Measurements from ENCODE around the gene R3HDM4.

Gene R3HDM4

GRCh38 chr19:876780-877314, 36.2 kb downstream of the R3HDM4 start:
- no peak for DNase-seq (ENCODE audit: low read depth)
- TF ChIP-seq CTCF (conservative IDR thresholded peaks at IDR 0.05; ENCODE audit: low read length) = no peak
- no peak overlapping the region for H3K4me3 ChIP-seq (ENCODE audit: low read length)

GRCh38 chr19:876089-876488, 36.9 kb downstream of the R3HDM4 start:
- DNase-seq (ENCODE audit: low read depth) = no peak
- TF ChIP-seq CTCF (conservative IDR thresholded peaks at IDR 0.05; ENCODE audit: low read length) = no peak
- H3K4me3 ChIP-seq (ENCODE audit: low read length) = no peak overlapping the region

- no peak for TF ChIP-seq CTCF (conservative IDR thresholded peaks at IDR 0.05; ENCODE audit: low read length)
- no peak for DNase-seq (ENCODE audit: low read depth)
- H3K4me3 ChIP-seq (ENCODE audit: low read length) = no peak overlapping the region
These were observed 37.6 kb downstream of the R3HDM4 start for GRCh38 chr19:875265-875879.

GRCh38 chr19:873561-874041, 39.4 kb downstream of the R3HDM4 start:
- no peak for DNase-seq (ENCODE audit: low read depth)
- no peak for TF ChIP-seq CTCF (conservative IDR thresholded peaks at IDR 0.05; ENCODE audit: low read length)
- no peak overlapping the region for H3K4me3 ChIP-seq (ENCODE audit: low read length)

GRCh38 chr19:873084-873483, 39.9 kb downstream of the R3HDM4 start:
- peak; percentile 72 for DNase-seq (ENCODE audit: low read depth)
- no peak for TF ChIP-seq CTCF (conservative IDR thresholded peaks at IDR 0.05; ENCODE audit: low read length)
- no peak overlapping the region for H3K4me3 ChIP-seq (ENCODE audit: low read length)

- no peak overlapping the region for H3K4me3 ChIP-seq (ENCODE audit: low read length)
- peak; percentile 69 for DNase-seq (ENCODE audit: low read depth)
- TF ChIP-seq CTCF (conservative IDR thresholded peaks at IDR 0.05; ENCODE audit: low read length) = no peak
These were observed 40.6 kb downstream of the R3HDM4 start for GRCh38 chr19:872266-872951.
